ENCODE data around the gene RASSF5. TPM values are rescaled to one million over a fixed set of nuclear protein-coding genes. Genes with fewer than 3 reads are reported as not detected.

Gene RASSF5
- total and polyA plus RNA-seq, 9 of the 15 experiments (the other 6 are each of a cell fraction or from before 2014, with no cell fraction given), result 6.1 to 41.0 (median 25.2) TPM

- no peak for TF ChIP-seq ZFP1 (CRISPR knock-in tag; IDR thresholded peaks at IDR 0.05)
- no peak for TF ChIP-seq CHCHD3 (CRISPR knock-in tag; IDR thresholded peaks at IDR 0.05)
- no peak for TF ChIP-seq ZNF778 (CRISPR knock-in tag; IDR thresholded peaks at IDR 0.05)
- TF ChIP-seq ARID1B (IDR thresholded peaks at IDR 0.05), result 0 out of 2 replicates have a peak, but pooled peaks have one; percentile 24
- TF ChIP-seq NR2C2 (CRISPR knock-in tag; IDR thresholded peaks at IDR 0.05), result no peak
- peak; percentile 70; the same call in 1 of the 2 replicates for TF ChIP-seq NR2C2 (tag; IDR thresholded peaks at IDR 0.05)
- no peak for TF ChIP-seq ZKSCAN8 (CRISPR knock-in tag; IDR thresholded peaks at IDR 0.05)
- TF ChIP-seq ZNF780A (CRISPR knock-in tag; IDR thresholded peaks at IDR 0.05), result no peak
- no peak for TF ChIP-seq HOXB6 (CRISPR knock-in tag; IDR thresholded peaks at IDR 0.05; ENCODE audit: borderline replicate concordance)
- TF ChIP-seq TCF7L2 (IDR thresholded peaks at IDR 0.05; ENCODE audit: low read depth, low read length), result no peak
- TF ChIP-seq KDM1A (IDR thresholded peaks at IDR 0.05), result peak in 1 of 2 experiments; percentile 44; a peak in 1 of 4 replicates
- no peak for TF ChIP-seq ZNF23 (CRISPR knock-in tag; IDR thresholded peaks at IDR 0.05)
- no peak for TF ChIP-seq TFE3 (CRISPR knock-in tag; IDR thresholded peaks at IDR 0.05)
- TF ChIP-seq KLF13 (tag; IDR thresholded peaks at IDR 0.05; ENCODE audit: borderline replicate concordance, low read depth), result no peak
- no peak for TF ChIP-seq PHB (CRISPR knock-in tag; IDR thresholded peaks at IDR 0.05)
- TF ChIP-seq SREBF1 (IDR thresholded peaks at IDR 0.05; ENCODE audit: borderline replicate concordance, low read depth, low read length), result no peak
- TF ChIP-seq CBX1 (IDR thresholded peaks at IDR 0.05; ENCODE audit: low read depth), result no peak
- TF ChIP-seq, protein P1, sequence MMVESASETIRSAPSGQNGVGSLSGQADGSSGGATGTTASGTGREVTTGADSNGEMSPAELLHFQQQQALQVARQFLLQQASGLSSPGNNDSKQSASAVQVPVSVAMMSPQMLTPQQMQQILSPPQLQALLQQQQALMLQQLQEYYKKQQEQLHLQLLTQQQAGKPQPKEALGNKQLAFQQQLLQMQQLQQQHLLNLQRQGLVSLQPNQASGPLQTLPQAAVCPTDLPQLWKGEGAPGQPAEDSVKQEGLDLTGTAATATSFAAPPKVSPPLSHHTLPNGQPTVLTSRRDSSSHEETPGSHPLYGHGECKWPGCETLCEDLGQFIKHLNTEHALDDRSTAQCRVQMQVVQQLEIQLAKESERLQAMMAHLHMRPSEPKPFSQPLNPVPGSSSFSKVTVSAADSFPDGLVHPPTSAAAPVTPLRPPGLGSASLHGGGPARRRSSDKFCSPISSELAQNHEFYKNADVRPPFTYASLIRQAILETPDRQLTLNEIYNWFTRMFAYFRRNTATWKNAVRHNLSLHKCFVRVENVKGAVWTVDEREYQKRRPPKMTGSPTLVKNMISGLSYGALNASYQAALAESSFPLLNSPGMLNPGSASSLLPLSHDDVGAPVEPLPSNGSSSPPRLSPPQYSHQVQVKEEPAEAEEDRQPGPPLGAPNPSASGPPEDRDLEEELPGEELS (CRISPR knock-in tag; IDR thresholded peaks at IDR 0.05; ENCODE audit: borderline replicate concordance), result no peak
- TF ChIP-seq EZH2 (IDR thresholded peaks at IDR 0.05; ENCODE audit: borderline replicate concordance, low read depth, low read length), result no peak
- no peak for TF ChIP-seq DPF2 (IDR thresholded peaks at IDR 0.05)
- no peak for TF ChIP-seq SMAD2 (IDR thresholded peaks at IDR 0.05; ENCODE audit: low read depth, low read length)
- no peak for TF ChIP-seq PTRF (tag; IDR thresholded peaks at IDR 0.05)
- TF ChIP-seq E2F3 (CRISPR knock-in tag; IDR thresholded peaks at IDR 0.05), result no peak
- no peak for TF ChIP-seq ZSCAN32 (CRISPR knock-in tag; IDR thresholded peaks at IDR 0.05)
- TF ChIP-seq JUND (IDR thresholded peaks at IDR 0.05; ENCODE audit: borderline replicate concordance, low read depth, low read length), result no peak
- TF ChIP-seq JUND (tag; IDR thresholded peaks at IDR 0.05; ENCODE audit: borderline replicate concordance, low read depth, low read length), result no peak
- TF ChIP-seq RFX5 (IDR thresholded peaks at IDR 0.05; ENCODE audit: low read depth, low read length), result no peak
These were observed 34.9 kb upstream of the RASSF5 start (continued) for GRCh38 chr1:206472454-206472853.

Measured in K562 (cell line).